ENCODE measurements around the gene TOM1L2. TPM values are rescaled to one million over a fixed set of nuclear protein-coding genes. Genes with fewer than 3 reads are reported as not detected.

TOM1L2 gene
- total RNA-seq, 1 experiment from 2014 or later, result 34.2 TPM

GRCh38 chr17:17819561-17819995, 152.6 kb downstream of the TOM1L2 start:
- H3K27me3 Mint-ChIP-seq (ENCODE audit: insufficient read depth, unreplicated experiment), result no peaks in the 10 kb centered on the region
- peak overlapping the region; percentile 77 for H3K4me3 Mint-ChIP-seq (ENCODE audit: unreplicated experiment)
- POLR2A ChIA-PET, result interaction anchor here (0.7 to 10.0 kb wide), 4 partner anchors 9 to 94 kb away, joined by 3 to 151 read pairs (median 8); partner anchors contain the start of gene SREBF1
- TSS peak; percentile 15 for BruUV-seq (replicated peaks)
- H3K9me3 Mint-ChIP-seq (ENCODE audit: unreplicated experiment), result no peaks in the 10 kb centered on the region
- H3K4me1 Mint-ChIP-seq (ENCODE audit: insufficient read depth, unreplicated experiment), result peaks cover 41% of the 10 kb centered on the region
- peaks cover 34% of the 10 kb centered on the region for H3K36me3 Mint-ChIP-seq (ENCODE audit: insufficient read depth, unreplicated experiment)
- TF ChIP-seq CTCF (IDR thresholded peaks at IDR 0.05; ENCODE audit: unreplicated experiment), result no peak
- peak; percentile 95 for DNase-seq (ENCODE audit: unreplicated experiment)
- CTCF ChIA-PET, result interaction anchor here (1.3 to 3.6 kb wide), 7 partner anchors 7 to 214 kb away, joined by 4 to 20 read pairs (median 5); partner anchors contain the start of gene RAI1
- intact Hi-C loops (cut with micrococcal nuclease), result loop anchor here (2.0 kb wide), 1 partner anchor 99 kb away; no protein-coding TSS in a partner anchor
- H3K27ac Mint-ChIP-seq (ENCODE audit: low read depth, unreplicated experiment), result peak overlapping the region; percentile 25

- TF ChIP-seq CTCF (IDR thresholded peaks at IDR 0.05; ENCODE audit: unreplicated experiment), result no peak
- intact Hi-C loops (cut with micrococcal nuclease), result loop anchor here (2.0 kb wide), 1 partner anchor 100 kb away; no protein-coding TSS in a partner anchor
- Mint-ChIP-seq H3K9me3 (ENCODE audit: unreplicated experiment) (no peaks in the 10 kb centered on the region), H3K27ac (ENCODE audit: low read depth, unreplicated experiment) (peak overlapping the region; percentile 63), H3K27me3 (ENCODE audit: insufficient read depth, unreplicated experiment) (no peaks in the 10 kb centered on the region), H3K36me3 (ENCODE audit: insufficient read depth, unreplicated experiment) (peaks cover 38% of the 10 kb centered on the region), H3K4me3 (ENCODE audit: unreplicated experiment) (no peak overlapping the region), H3K4me1 (ENCODE audit: insufficient read depth, unreplicated experiment) (peaks cover 37% of the 10 kb centered on the region)
- POLR2A ChIA-PET, result interaction anchor here (1.7 to 10.0 kb wide), 4 partner anchors 17 to 22 kb away, joined by 9 to 151 read pairs (median 10); partner anchors contain the start of gene SREBF1
- CTCF ChIA-PET, result interaction anchor here (0.6 to 3.6 kb wide), 4 partner anchors 23 to 214 kb away, joined by 3 to 20 read pairs (median 8); no protein-coding TSS in a partner anchor
- BruUV-seq (replicated peaks), result no TSS peak
- DNase-seq (ENCODE audit: unreplicated experiment), result no peak
Measured at GRCh38 chr17:17819111-17819510, 153.1 kb downstream of the TOM1L2 start.

- BruUV-seq (replicated peaks), result no TSS peak
- CTCF ChIA-PET, result interaction anchor here (0.6 to 3.2 kb wide), 6 partner anchors 24 to 404 kb away, joined by 3 to 12 read pairs (median 3); no protein-coding TSS in a partner anchor
- POLR2A ChIA-PET, result interaction anchor here (0.6 to 1.8 kb wide), 6 partner anchors 18 to 208 kb away, joined by 3 to 9 read pairs (median 4); partner anchors contain the start of genes DRC3, SREBF1 and TOM1L2
- peaks cover 46% of the 10 kb centered on the region for H3K36me3 Mint-ChIP-seq (ENCODE audit: insufficient read depth, unreplicated experiment)
- no peak for TF ChIP-seq CTCF (IDR thresholded peaks at IDR 0.05; ENCODE audit: unreplicated experiment)
- DNase-seq (ENCODE audit: unreplicated experiment), result no peak
- no peak overlapping the region for H3K4me3 Mint-ChIP-seq (ENCODE audit: unreplicated experiment)
- H3K27me3 Mint-ChIP-seq (ENCODE audit: insufficient read depth, unreplicated experiment), result no peaks in the 10 kb centered on the region
- H3K27ac Mint-ChIP-seq (ENCODE audit: low read depth, unreplicated experiment), result no peak overlapping the region
- peaks cover 37% of the 10 kb centered on the region for H3K4me1 Mint-ChIP-seq (ENCODE audit: insufficient read depth, unreplicated experiment)
- intact Hi-C loops (cut with micrococcal nuclease), result loop anchor here (2.0 kb wide), 1 partner anchor 101 kb away; no protein-coding TSS in a partner anchor
- no peaks in the 10 kb centered on the region for H3K9me3 Mint-ChIP-seq (ENCODE audit: unreplicated experiment)
Measured at GRCh38 chr17:17818088-17818526, 154.1 kb downstream of the TOM1L2 start.

- CTCF ChIA-PET, result interaction anchor here (0.7 kb wide), 1 partner anchor 404 kb away, joined by 3 read pairs; no protein-coding TSS in a partner anchor
- Mint-ChIP-seq H3K4me3 (ENCODE audit: unreplicated experiment) (no peak overlapping the region), H3K27ac (ENCODE audit: low read depth, unreplicated experiment) (no peak overlapping the region), H3K4me1 (ENCODE audit: insufficient read depth, unreplicated experiment) (peaks cover 36% of the 10 kb centered on the region), H3K36me3 (ENCODE audit: insufficient read depth, unreplicated experiment) (peaks cover 51% of the 10 kb centered on the region), H3K9me3 (ENCODE audit: unreplicated experiment) (no peaks in the 10 kb centered on the region), H3K27me3 (ENCODE audit: insufficient read depth, unreplicated experiment) (no peaks in the 10 kb centered on the region)
- intact Hi-C loops (cut with micrococcal nuclease), result no loop called here
- no TSS peak for BruUV-seq (replicated peaks)
- POLR2A ChIA-PET, result interaction anchor here (0.6 to 1.8 kb wide), 6 partner anchors 19 to 209 kb away, joined by 3 to 9 read pairs (median 4); partner anchors contain the start of genes DRC3, SREBF1 and TOM1L2
- TF ChIP-seq CTCF (IDR thresholded peaks at IDR 0.05; ENCODE audit: unreplicated experiment), result no peak
- DNase-seq (ENCODE audit: unreplicated experiment), result no peak
Measured at GRCh38 chr17:17817552-17817947, 154.7 kb downstream of the TOM1L2 start.

All from MCF 10A (cell line).